Trophoblast cell (in vitro differentiated cells and primary cell): ENCODE measurements around the gene TPMT.

ENCODE experiments used
- DNase-seq, 2 donors: peaks; one replicate each; pipeline ENCODE4 v3.0.0-alpha.2; 2016
- H2AFZ ChIP-seq: 2 replicates; pipeline ENCODE4 v1.6.1; 2013; ENCODE audit warnings: low read length, moderate library complexity, mild to moderate bottlenecking; ENCODE audit not compliant: insufficient read depth, poor library complexity
- H2AK5ac ChIP-seq: 2 replicates; pipeline ENCODE4 v1.6.1; 2013; ENCODE audit warnings: mild to moderate bottlenecking, low read length
- H2BK120ac ChIP-seq: 2 replicates; pipeline ENCODE4 v1.6.1; 2013; ENCODE audit warnings: low read length, mild to moderate bottlenecking, moderate library complexity; ENCODE audit not compliant: insufficient read depth, poor library complexity
- H2BK12ac ChIP-seq: 2 replicates; pipeline ENCODE4 v1.6.1; 2013; ENCODE audit warnings: mild to moderate bottlenecking, low read length, moderate library complexity
- H2BK5ac ChIP-seq: 2 replicates; pipeline ENCODE4 v1.6.1; 2013; ENCODE audit warnings: low read length, low read depth, moderate library complexity, mild to moderate bottlenecking; ENCODE audit not compliant: poor library complexity
- H3K14ac ChIP-seq: 2 replicates; pipeline ENCODE4 v1.6.1; 2013; ENCODE audit warnings: mild to moderate bottlenecking, low read length
- H3K18ac ChIP-seq: 2 replicates; pipeline ENCODE4 v1.6.1; 2013; ENCODE audit warnings: mild to moderate bottlenecking, low read length
- H3K23ac ChIP-seq: 2 replicates; pipeline ENCODE4 v1.6.1; 2013; ENCODE audit warnings: low read length
- H3K27ac ChIP-seq: 2 replicates; pipeline ENCODE4 v1.5.1; 2013; ENCODE audit warnings: low read depth, mild to moderate bottlenecking, inconsistent platforms, low read length, moderate library complexity
- H3K27me3 ChIP-seq: 2 replicates; pipeline ENCODE4 v1.6.1; 2013; ENCODE audit warnings: inconsistent platforms, mild to moderate bottlenecking, low read length, moderate library complexity; ENCODE audit not compliant: insufficient read depth
- H3K36me3 ChIP-seq, 2 experiments: 1 replicate in 1 of 2; 2 replicates in 1 of 2; pipeline ENCODE4 v1.6.1; 2013; ENCODE audit warnings: low read length in 2 of 2, mild to moderate bottlenecking in 2 of 2, moderate library complexity in 1 of 2; ENCODE audit not compliant: insufficient read depth in 2 of 2, control insufficient read depth in 1 of 2
- H3K4ac ChIP-seq: 2 replicates; pipeline ENCODE4 v1.6.1; 2013; ENCODE audit warnings: low read depth, mild to moderate bottlenecking, low read length, moderate library complexity
- H3K4me1 ChIP-seq, 2 experiments: 1 replicate in 1 of 2; 2 replicates in 1 of 2; pipeline ENCODE4 v1.6.1; 2013; ENCODE audit warnings: low read length in 2 of 2, mild to moderate bottlenecking in 2 of 2, moderate library complexity in 1 of 2; ENCODE audit not compliant: insufficient read depth in 2 of 2, control insufficient read depth in 1 of 2
- H3K4me2 ChIP-seq: 2 replicates; pipeline ENCODE4 v1.6.1; 2013; ENCODE audit warnings: inconsistent platforms, mild to moderate bottlenecking, low read length, moderate library complexity
- H3K4me3 ChIP-seq: 2 replicates; pipeline ENCODE4 v1.5.1; 2013; ENCODE audit warnings: mild to moderate bottlenecking, low read depth, low read length, inconsistent platforms
- H3K79me1 ChIP-seq: one replicate; pipeline ENCODE4 v1.6.1; 2013; ENCODE audit warnings: low read length
- H3K79me2 ChIP-seq: 2 replicates; pipeline ENCODE4 v1.6.1; 2013; ENCODE audit warnings: low read length, mild to moderate bottlenecking; ENCODE audit not compliant: control insufficient read depth, insufficient read depth, poor library complexity
- H3K9ac ChIP-seq: 2 replicates; pipeline ENCODE4 v1.6.1; 2013; ENCODE audit warnings: mild to moderate bottlenecking, low read length
- H3K9me3 ChIP-seq: 2 replicates; pipeline ENCODE4 v1.6.1; 2013; ENCODE audit warnings: low read depth, mild to moderate bottlenecking, control low read depth, inconsistent platforms, low read length; ENCODE audit not compliant: insufficient read depth
- H4K12ac ChIP-seq: 2 replicates; pipeline ENCODE4 v1.6.1; 2013; ENCODE audit warnings: low read depth, mild to moderate bottlenecking, low read length, moderate library complexity
- H4K8ac ChIP-seq: 2 replicates; pipeline ENCODE4 v1.6.1; 2013; ENCODE audit warnings: low read depth, mild to moderate bottlenecking, low read length, moderate library complexity
- H4K91ac ChIP-seq: one replicate; pipeline ENCODE4 v1.6.1; 2013; ENCODE audit warnings: low read depth, mild to moderate bottlenecking, low read length, moderate library complexity
- WGBS: extraction: QIAGEN DNeasy Blood & Tissue Kit; methylation state at CpG from one replicate; pipeline ENCODE4 v1.1.7; 2013; ENCODE audit warnings: missing lambda C conversion rate; ENCODE audit not compliant: insufficient read length, insufficient coverage; ENCODE audit errors: extremely low coverage; 5-methylcytosine and 5-hydroxymethylcytosine counted together

The TPMT gene

GRCh38 chr6:18090349-18090786 lies 64.5 kb downstream of the TPMT start:
- Histone ChIP-seq H3K27me3 (no peaks in the 10 kb centered on the region), H3K4me1 (no peaks in the 10 kb centered on the region), H2AFZ (no peak overlapping the region), H3K36me3 (no peaks in the 10 kb centered on the region), H4K8ac (no peak overlapping the region), H3K4ac (no peak overlapping the region), H3K79me2 (no peaks in the 10 kb centered on the region), H3K14ac (no peak overlapping the region), H3K23ac (no peak overlapping the region), H3K79me1 (no peaks in the 10 kb centered on the region), H2AK5ac (no peak overlapping the region), H3K4me2 (no peak overlapping the region), H3K4me3 (no peak overlapping the region), H2BK5ac (no peak overlapping the region), H4K12ac (no peak overlapping the region), H3K27ac (no peak overlapping the region), H3K18ac (no peak overlapping the region), H2BK12ac (no peak overlapping the region), H3K9me3 (peaks cover 7% of the 10 kb centered on the region), H4K91ac (no peak overlapping the region), H2BK120ac (no peak overlapping the region), H3K9ac (no peak overlapping the region)
- DNase-seq, result no peak
- no CpG with 5 or more reads among the region's 1 CpG for WGBS

- no peak for DNase-seq
- no peak overlapping the region for H3K18ac ChIP-seq
- no peaks in the 10 kb centered on the region for H3K4me1 ChIP-seq
- H3K4me3 ChIP-seq, result no peak overlapping the region
- no CpG with 5 or more reads among the region's 5 CpGs for WGBS
- H4K12ac ChIP-seq, result no peak overlapping the region
- H4K8ac ChIP-seq, result no peak overlapping the region
- no peak overlapping the region for H3K4me2 ChIP-seq
- no peak overlapping the region for H2BK12ac ChIP-seq
- H3K36me3 ChIP-seq, result no peaks in the 10 kb centered on the region
- no peaks in the 10 kb centered on the region for H3K79me2 ChIP-seq
- no peak overlapping the region for H4K91ac ChIP-seq
- H3K27ac ChIP-seq, result no peak overlapping the region
- no peaks in the 10 kb centered on the region for H3K27me3 ChIP-seq
- no peak overlapping the region for H3K14ac ChIP-seq
- H2AFZ ChIP-seq, result no peak overlapping the region
- H3K23ac ChIP-seq, result no peak overlapping the region
- no peak overlapping the region for H2BK5ac ChIP-seq
- no peak overlapping the region for H3K9ac ChIP-seq
- no peak overlapping the region for H2BK120ac ChIP-seq
- H2AK5ac ChIP-seq, result no peak overlapping the region
- no peaks in the 10 kb centered on the region for H3K79me1 ChIP-seq
- peaks cover 7% of the 10 kb centered on the region for H3K9me3 ChIP-seq
- no peak overlapping the region for H3K4ac ChIP-seq
Observed at GRCh38 chr6:18088419-18089296, 66.2 kb downstream of the TPMT start.

- H3K4me2 ChIP-seq, result no peak overlapping the region
- H2BK120ac ChIP-seq, result no peak overlapping the region
- H3K4ac ChIP-seq, result no peak overlapping the region
- H3K4me1 ChIP-seq, result no peaks in the 10 kb centered on the region
- no peak overlapping the region for H3K14ac ChIP-seq
- no peak overlapping the region for H3K18ac ChIP-seq
- no peak overlapping the region for H3K27ac ChIP-seq
- H3K4me3 ChIP-seq, result no peak overlapping the region
- no peak overlapping the region for H2AFZ ChIP-seq
- no peaks in the 10 kb centered on the region for H3K36me3 ChIP-seq
- no peaks in the 10 kb centered on the region for H3K79me1 ChIP-seq
- H2BK5ac ChIP-seq, result no peak overlapping the region
- no peak overlapping the region for H4K12ac ChIP-seq
- no peak overlapping the region for H4K8ac ChIP-seq
- no peak for DNase-seq
- H3K79me2 ChIP-seq, result no peaks in the 10 kb centered on the region
- no peak overlapping the region for H2AK5ac ChIP-seq
- H2BK12ac ChIP-seq, result no peak overlapping the region
- H3K9me3 ChIP-seq, result peaks cover 7% of the 10 kb centered on the region
- no peak overlapping the region for H3K9ac ChIP-seq
- H3K23ac ChIP-seq, result no peak overlapping the region
- WGBS, result no CpG with 5 or more reads among the region's 5 CpGs
- no peaks in the 10 kb centered on the region for H3K27me3 ChIP-seq
- no peak overlapping the region for H4K91ac ChIP-seq
Observed at GRCh38 chr6:18087396-18088165, 67.3 kb downstream of the TPMT start.

- Histone ChIP-seq H3K27me3 (no peaks in the 10 kb centered on the region), H3K18ac (no peak overlapping the region), H4K12ac (no peak overlapping the region), H3K79me1 (no peaks in the 10 kb centered on the region), H3K14ac (no peak overlapping the region), H3K36me3 (no peaks in the 10 kb centered on the region), H3K9ac (no peak overlapping the region), H3K9me3 (no peaks in the 10 kb centered on the region), H3K27ac (no peak overlapping the region), H2BK12ac (no peak overlapping the region), H3K23ac (no peak overlapping the region), H3K79me2 (no peaks in the 10 kb centered on the region), H2BK120ac (no peak overlapping the region), H4K8ac (no peak overlapping the region), H3K4ac (no peak overlapping the region), H4K91ac (no peak overlapping the region), H3K4me3 (no peak overlapping the region), H2BK5ac (no peak overlapping the region), H3K4me2 (no peak overlapping the region), H2AFZ (no peak overlapping the region), H2AK5ac (no peak overlapping the region), H3K4me1 (no peaks in the 10 kb centered on the region)
- no CpG with 5 or more reads among the region's 11 CpGs for WGBS
- peak; percentile 9 to 53 for DNase-seq
Observed at GRCh38 chr6:18081025-18081668, 73.7 kb downstream of the TPMT start.
